Mammary epithelial cell (primary cell): ENCODE data around the gene XPO4.

Experiments
- CTCF ChIP-seq, 2 donors: IDR thresholded peaks in 1 of 2; conservative IDR thresholded peaks in 1 of 2; 2 replicates each; pipeline ENCODE4 v1.5.1; 2011 to 2012; ENCODE audit warnings: inconsistent platforms in 2 of 2, low read length in 2 of 2, mild to moderate bottlenecking in 2 of 2, control low read depth in 1 of 2, low read depth in 1 of 2; ENCODE audit not compliant: insufficient read depth in 1 of 2; ENCODE audit errors: extremely low read depth in 1 of 2
- EZH2 ChIP-seq: IDR thresholded peaks from 2 replicates; pipeline ENCODE4 v1.6.1; 2012; ENCODE audit warnings: low read length, inconsistent platforms, borderline replicate concordance

- TF ChIP-seq EZH2 (no peak), CTCF (conservative IDR thresholded peaks at IDR 0.05 in 1 of 2, IDR thresholded peaks at IDR 0.05 in 1 of 2; ENCODE audit: extremely low read depth in 1 of 2, insufficient read depth in 1 of 2, low read depth in 1 of 2, low read length in 2 of 2) (peak; percentile 80 to 84)
Measured at GRCh38 chr13:20924758-20925394, 22.3 kb upstream of the XPO4 start.
